HL-60 (cell line): ENCODE data around the gene FUT1.

ENCODE experiments used
- CTCF ChIP-seq: IDR thresholded peaks from one replicate; pipeline ENCODE4 v1.5.1; 2011; ENCODE audit warnings: low read length, control low read depth, inconsistent platforms; ENCODE audit not compliant: insufficient read depth
- GABPA ChIP-seq: IDR thresholded peaks from 2 replicates; pipeline ENCODE4 v1.6.1; 2012; ENCODE audit warnings: low read depth
- POLR2AphosphoS5 ChIP-seq: IDR thresholded peaks from 2 replicates; pipeline ENCODE4 v1.6.1; 2012; ENCODE audit warnings: low read depth
- SPI1 ChIP-seq: IDR thresholded peaks from 2 replicates; pipeline ENCODE4 v1.6.1; 2012; ENCODE audit warnings: low read depth, mild to moderate bottlenecking, borderline replicate concordance

- TF ChIP-seq CTCF (no peak), POLR2AphosphoS5 (no peak), SPI1 (no peak), GABPA (no peak)
Observed at GRCh38 chr19:48713864-48714755, 38.3 kb downstream of the FUT1 start.
